Ectodermal cell (in vitro differentiated cells): ENCODE results near the gene TMCC1.

Experiments used
- H3K27ac ChIP-seq: 2 replicates; pipeline ENCODE4 v1.7.0; 2013; ENCODE audit warnings: mild to moderate bottlenecking, low read depth, low read length; ENCODE audit not compliant: insufficient read depth, poor library complexity, severe bottlenecking
- H3K27me3 ChIP-seq: 2 replicates; pipeline ENCODE4 v1.7.0; 2013; ENCODE audit warnings: mild to moderate bottlenecking, low read length; ENCODE audit not compliant: insufficient read depth, control insufficient read depth, poor library complexity, severe bottlenecking
- H3K36me3 ChIP-seq: one replicate; pipeline ENCODE4 v1.7.0; 2013; ENCODE audit warnings: low read length; ENCODE audit not compliant: control insufficient read depth, insufficient read depth
- H3K4me1 ChIP-seq: one replicate; pipeline ENCODE4 v1.7.0; 2013; ENCODE audit warnings: low read length; ENCODE audit not compliant: control insufficient read depth, insufficient read depth
- H3K4me3 ChIP-seq: 2 replicates; pipeline ENCODE4 v1.7.0; 2013; ENCODE audit warnings: low read depth, low read length, control low read depth; ENCODE audit not compliant: insufficient read depth
- H3K9me3 ChIP-seq: 2 replicates; pipeline ENCODE4 v1.7.0; 2013; ENCODE audit warnings: mild to moderate bottlenecking, low read length, moderate library complexity; ENCODE audit not compliant: control insufficient read depth
- WGBS, 2 experiments: methylation state at CpG; one replicate each; pipeline ENCODE4 v1.1.7; 2013; ENCODE audit warnings: missing lambda C conversion rate in 2 of 2; 5-methylcytosine and 5-hydroxymethylcytosine counted together

The TMCC1 gene

DNA sequence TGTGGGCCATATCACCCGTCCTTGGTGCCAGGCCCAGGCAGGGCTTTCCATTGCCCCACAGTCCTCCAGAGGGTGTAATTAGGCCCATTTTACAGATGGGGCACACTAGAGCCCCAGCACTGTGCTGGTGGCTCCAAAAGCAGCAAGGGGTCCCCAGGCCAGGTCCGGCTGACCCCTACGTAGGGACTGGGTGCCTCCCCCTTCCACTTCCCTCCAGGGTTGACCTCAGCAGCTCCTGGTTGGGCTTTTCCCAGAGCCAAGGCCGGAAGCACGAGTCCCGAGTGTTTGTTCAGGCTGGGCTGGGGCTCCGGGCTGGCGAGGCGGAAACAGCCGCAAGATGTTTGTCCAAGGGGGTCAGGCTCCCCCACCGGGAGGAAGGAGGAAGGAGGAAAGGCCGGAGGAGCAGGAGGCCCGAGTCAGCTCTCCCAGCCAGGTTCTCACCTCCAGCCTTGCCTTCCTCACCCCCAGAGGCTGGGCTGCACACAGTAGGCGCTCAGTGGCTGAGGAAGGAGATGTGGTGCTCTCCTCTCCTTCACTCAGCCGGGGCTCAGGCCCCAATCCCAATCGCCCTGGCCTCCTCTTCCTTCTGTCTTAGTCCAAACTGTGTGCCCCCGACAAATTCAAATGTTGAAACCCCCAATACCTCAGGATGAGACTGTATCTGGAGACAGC lies 269.9 kb downstream of the TMCC1 start:
- Histone ChIP-seq H3K4me3 (no peak overlapping the region), H3K4me1 (peaks cover 10% of the 10 kb centered on the region), H3K36me3 (no peaks in the 10 kb centered on the region), H3K27me3 (no peaks in the 10 kb centered on the region), H3K27ac (no peak overlapping the region), H3K9me3 (no peaks in the 10 kb centered on the region)
- 82% methylated on average over 17 of the region's 17 CpGs for WGBS, 2 experiments

DNA sequence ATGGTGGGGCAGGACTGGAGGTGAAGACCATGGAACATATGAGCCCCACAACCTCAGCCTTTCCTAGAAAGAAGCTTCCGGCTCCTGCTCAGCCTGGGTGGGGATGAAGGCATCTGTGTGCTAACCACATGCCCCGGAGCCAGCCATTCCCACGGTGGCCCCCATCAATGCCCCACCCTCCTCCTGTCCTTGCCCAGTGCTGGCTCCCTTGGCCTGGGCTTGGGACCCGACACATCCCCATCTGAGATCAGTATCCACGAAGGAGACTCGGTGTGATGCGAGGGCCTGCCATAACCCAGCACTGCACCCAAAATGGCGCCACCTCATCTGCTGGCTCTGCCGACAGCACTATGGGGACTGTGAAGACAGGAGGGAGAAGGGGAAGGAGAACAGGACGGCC lies 270.6 kb downstream of the TMCC1 start:
- Histone ChIP-seq H3K9me3 (no peaks in the 10 kb centered on the region), H3K36me3 (no peaks in the 10 kb centered on the region), H3K27ac (no peak overlapping the region), H3K4me3 (no peak overlapping the region), H3K27me3 (no peaks in the 10 kb centered on the region), H3K4me1 (peaks cover 10% of the 10 kb centered on the region)
- WGBS, 2 experiments = 93 to 94% methylated on average over 10 of the region's 10 CpGs

DNA sequence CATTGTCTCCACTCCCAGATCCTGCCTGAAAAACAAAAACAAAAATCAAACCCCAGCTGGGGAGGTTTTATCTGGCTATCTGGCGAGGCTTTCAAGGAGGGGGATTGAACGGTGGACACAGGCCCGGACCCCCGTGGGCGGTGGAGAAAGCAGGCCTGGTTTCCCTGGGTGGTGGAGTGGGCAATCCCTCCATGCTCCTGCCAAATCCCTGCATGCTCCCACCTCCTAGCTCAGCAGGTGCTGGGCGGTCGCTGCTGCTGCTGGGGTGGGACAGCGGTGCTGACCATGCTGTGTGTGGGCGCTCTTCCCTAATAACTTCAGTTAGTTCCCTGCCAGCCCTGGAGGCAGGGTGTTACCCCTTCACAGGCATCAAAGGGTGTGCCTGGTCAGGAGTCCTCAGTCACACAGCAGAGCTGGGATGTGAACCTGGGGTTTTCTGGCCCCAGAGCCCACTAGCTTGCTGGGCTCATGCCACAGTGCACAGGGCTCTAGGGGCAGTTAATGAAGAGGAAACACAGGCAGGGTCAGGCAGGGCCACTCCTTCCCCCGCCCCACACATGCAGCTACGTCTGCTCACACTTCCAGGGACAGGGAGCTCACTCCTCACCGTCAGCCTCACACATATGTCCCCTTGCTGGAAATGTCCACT lies 271.2 kb downstream of the TMCC1 start:
- WGBS, 2 experiments = 83 to 88% methylated on average over 12 of the region's 12 CpGs
- no peak overlapping the region for H3K4me3 ChIP-seq
- H3K36me3 ChIP-seq = no peaks in the 10 kb centered on the region
- H3K27me3 ChIP-seq = no peaks in the 10 kb centered on the region
- H3K27ac ChIP-seq = no peak overlapping the region
- H3K9me3 ChIP-seq = no peaks in the 10 kb centered on the region
- H3K4me1 ChIP-seq = peaks cover 10% of the 10 kb centered on the region

DNA sequence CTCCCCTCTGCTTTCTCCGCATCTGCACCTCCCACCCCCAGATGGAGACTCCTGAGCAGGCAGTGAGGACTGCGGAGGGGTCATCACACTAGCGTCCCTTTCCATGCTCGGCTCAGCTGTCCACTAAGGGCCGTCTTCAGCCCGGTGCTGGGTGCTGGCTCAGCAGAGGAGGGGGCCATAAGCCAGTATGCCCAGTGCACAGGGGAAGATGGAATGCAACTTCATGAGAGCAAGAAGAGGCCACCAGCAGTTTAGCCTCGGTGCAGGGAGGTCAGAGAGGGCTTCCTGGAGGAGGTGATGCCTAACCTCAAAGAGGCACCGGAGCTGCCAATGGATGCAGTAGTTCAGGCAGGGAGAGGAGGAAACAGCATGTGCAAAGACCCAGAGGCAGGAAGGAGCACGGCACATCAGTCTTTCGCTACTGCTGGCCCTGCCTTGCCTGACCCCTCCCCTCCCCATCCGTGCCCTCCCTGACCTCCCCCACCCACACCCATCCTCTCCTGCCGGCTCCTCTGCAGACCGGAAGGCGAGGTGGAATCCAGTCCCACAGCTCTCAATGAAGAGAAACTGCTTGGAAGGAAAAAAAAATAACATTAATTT lies 271.8 kb downstream of the TMCC1 start:
- Histone ChIP-seq H3K9me3 (no peaks in the 10 kb centered on the region), H3K4me3 (no peak overlapping the region), H3K4me1 (peaks cover 10% of the 10 kb centered on the region), H3K27ac (no peak overlapping the region), H3K27me3 (no peaks in the 10 kb centered on the region), H3K36me3 (no peaks in the 10 kb centered on the region)
- WGBS, 2 experiments = 77 to 91% methylated on average over 10 to 13 of the region's 14 CpGs

DNA sequence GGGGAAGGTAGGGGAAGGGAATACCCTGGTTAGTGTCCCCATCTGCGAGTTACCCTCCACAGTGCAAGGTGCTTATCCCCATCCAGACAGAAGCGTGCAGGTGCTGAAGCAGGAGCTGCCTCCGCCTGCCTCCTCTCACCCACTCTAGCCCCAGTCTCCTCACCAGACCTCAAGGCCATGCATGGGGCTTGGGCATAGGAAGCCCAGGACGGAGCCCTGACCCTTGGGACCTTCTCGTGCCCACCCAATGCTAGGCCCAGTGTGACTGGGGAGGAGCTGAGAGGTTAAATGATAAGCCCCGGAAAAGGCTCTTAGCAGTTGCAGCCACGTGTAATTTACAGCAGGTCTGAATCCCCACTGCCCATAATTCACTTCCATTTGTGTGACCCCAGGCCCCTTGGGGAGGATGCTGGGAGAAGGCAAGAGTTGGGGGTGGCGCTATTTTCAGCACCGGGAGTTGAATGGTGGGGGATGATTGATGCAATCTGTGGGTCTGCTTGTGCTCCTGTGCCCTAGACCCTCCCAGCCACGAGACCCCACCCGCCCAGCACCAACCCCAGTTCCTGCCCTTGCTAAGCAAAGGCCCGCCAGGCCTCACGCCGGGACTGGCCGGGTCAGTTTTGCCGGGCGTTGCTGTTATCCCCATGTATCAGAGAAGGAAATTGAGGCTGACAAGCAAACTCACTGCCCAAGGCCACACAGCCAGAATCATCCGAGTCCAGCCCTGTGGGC lies 272.5 kb downstream of the TMCC1 start:
- peaks cover 5% of the 10 kb centered on the region for H3K4me1 ChIP-seq
- no peaks in the 10 kb centered on the region for H3K9me3 ChIP-seq
- H3K4me3 ChIP-seq = no peak overlapping the region
- no peaks in the 10 kb centered on the region for H3K36me3 ChIP-seq
- H3K27ac ChIP-seq = no peak overlapping the region
- no peaks in the 10 kb centered on the region for H3K27me3 ChIP-seq
- 87 to 89% methylated on average over 18 of the region's 18 CpGs for WGBS, 2 experiments

DNA sequence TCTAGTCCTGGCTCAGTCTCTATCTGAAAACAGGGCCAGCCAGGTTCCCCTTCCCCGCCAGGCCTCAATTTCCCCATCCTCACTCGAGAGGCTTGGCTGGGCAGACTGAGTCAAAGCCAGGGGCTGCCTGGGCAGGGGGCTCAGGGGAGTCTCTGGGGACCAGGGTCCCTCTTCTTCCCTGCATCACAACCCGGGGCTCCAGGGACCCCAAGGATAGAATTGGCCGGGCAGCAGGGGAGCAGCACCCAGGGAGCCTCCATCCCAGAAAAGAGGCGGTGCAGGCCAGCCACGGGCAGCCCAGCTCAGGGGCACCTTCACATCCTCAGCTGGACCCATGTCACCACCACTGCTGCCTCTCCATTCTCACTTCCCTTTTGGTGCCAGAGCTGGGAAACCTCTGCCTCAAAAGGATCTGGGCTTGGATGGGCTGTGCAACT lies 273.8 kb downstream of the TMCC1 start:
- peaks cover 5% of the 10 kb centered on the region for H3K4me1 ChIP-seq
- no peaks in the 10 kb centered on the region for H3K9me3 ChIP-seq
- no peaks in the 10 kb centered on the region for H3K36me3 ChIP-seq
- H3K27me3 ChIP-seq = no peaks in the 10 kb centered on the region
- WGBS, 2 experiments = 91 to 94% methylated on average over 6 of the region's 6 CpGs
- no peak overlapping the region for H3K27ac ChIP-seq
- H3K4me3 ChIP-seq = no peak overlapping the region

DNA sequence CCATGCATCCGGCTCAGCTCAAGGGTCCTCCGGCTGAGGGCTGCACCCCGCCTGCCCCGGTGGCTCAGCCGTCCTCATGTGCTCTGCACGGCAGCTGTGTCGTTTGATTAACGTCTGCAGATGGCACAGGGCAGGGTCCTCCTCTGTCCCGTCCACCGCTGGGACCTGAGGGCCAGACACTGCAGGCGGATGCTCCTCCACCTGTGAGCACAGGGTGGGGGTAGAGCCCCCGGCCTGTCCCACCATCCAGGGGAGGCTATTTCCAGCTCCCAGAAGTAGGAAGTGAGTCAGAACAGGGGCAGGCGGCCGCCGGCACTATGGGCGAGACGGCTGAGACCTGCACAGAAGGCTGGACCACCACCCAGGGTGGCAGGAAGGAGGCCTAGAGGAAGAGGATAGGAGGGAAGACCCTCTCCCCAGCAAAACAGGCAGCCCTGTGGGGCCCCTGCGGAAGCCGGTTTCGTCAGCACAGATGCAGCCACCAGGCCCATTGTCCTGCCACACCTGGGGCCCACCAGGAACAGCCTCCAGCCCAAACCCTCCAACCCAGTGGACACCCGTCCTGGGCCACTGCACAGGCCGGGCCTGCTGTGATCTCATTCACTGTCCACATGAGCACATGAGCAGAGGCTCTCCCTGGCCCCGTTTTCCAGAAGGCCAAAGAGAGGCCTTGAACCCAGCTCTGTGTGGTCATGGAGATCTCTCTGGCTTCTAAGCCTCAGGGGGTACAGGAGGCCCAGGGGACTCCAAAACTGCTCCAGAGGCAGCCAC lies 274.4 kb downstream of the TMCC1 start:
- Histone ChIP-seq H3K36me3 (no peaks in the 10 kb centered on the region), H3K27me3 (no peaks in the 10 kb centered on the region), H3K9me3 (no peaks in the 10 kb centered on the region), H3K4me3 (no peak overlapping the region), H3K27ac (no peak overlapping the region), H3K4me1 (peaks cover 5% of the 10 kb centered on the region)
- WGBS, 2 experiments = 89 to 90% methylated on average over 23 of the region's 23 CpGs

DNA sequence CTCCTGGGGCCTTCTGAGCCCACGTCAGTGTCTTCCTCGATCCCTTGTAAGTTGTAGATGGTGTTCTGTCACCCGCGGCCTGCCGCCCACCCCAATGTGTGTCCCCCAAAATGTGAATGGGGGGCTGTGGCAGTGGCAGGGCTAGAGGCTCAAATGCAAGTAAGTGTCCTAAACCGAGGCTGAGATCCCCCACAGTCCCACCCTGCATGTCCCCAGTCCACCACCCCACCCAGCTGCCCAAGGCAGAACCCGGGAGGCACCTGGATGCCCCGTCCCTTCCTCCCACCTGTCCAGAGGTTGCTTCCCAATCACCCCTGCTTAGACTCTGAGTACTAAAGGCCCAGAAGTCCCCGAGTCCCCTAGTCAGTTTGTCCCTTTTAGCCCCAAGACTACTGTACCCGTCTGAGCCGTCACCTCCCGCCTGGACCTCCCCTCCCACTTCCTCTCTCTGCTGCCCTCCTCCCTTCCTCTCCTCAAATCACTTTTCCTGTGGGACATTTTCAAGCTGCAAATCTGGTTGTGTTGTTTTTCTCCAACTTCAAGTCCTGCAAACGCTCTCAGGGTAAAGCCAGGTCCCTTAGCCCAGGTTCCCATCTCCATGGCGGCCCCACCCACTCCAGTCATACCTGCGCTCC lies 275.2 kb downstream of the TMCC1 start:
- H3K4me3 ChIP-seq = no peak overlapping the region
- H3K36me3 ChIP-seq = no peaks in the 10 kb centered on the region
- no peaks in the 10 kb centered on the region for H3K9me3 ChIP-seq
- no peaks in the 10 kb centered on the region for H3K27me3 ChIP-seq
- H3K4me1 ChIP-seq = peaks cover 5% of the 10 kb centered on the region
- H3K27ac ChIP-seq = no peak overlapping the region
- WGBS, 2 experiments = 88 to 89% methylated on average over 15 of the region's 15 CpGs

DNA sequence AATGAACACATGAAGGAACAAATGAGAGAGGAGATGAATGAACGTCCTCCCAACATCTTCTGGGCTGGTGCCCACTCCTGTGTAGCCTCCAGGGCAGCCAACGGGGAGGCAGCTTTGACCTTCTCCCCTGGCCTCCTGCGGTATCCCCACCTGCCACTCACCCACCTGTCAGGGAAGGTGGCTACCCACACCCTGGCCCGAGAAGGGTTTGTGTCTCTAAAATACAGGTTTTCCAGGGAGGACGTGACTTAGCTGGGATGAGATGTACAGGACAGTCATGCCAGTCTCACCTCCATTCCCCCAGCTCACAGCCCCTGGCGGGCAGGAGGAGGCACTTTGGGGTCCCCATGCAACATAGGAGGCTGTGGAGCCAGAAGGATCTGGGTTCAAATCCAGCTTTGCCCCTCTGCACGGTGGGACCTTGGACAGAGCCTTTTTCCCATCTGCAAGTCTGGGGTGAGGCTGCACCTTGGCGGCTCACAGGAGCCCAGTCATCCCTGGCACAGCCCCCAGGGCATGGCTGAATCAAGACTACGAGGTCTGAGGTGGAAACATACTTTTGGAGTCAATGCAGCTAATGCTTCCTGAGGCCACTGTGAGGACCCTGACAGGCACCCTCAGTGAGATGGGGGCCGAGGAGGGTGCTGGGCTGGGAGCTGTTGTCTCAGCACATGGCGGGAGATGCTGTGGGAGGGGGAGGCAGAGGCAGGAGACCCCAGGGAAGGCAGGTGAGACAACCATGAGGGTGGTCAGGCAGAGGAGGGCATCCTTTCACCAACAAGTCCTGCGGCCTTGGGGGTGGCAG lies 275.9 kb downstream of the TMCC1 start:
- Histone ChIP-seq H3K9me3 (no peaks in the 10 kb centered on the region), H3K27me3 (no peaks in the 10 kb centered on the region), H3K4me3 (no peak overlapping the region), H3K4me1 (peaks cover 5% of the 10 kb centered on the region), H3K36me3 (no peaks in the 10 kb centered on the region), H3K27ac (no peak overlapping the region)
- WGBS, 2 experiments = 90 to 92% methylated on average over 12 of the region's 12 CpGs
